Astrocyte (in vitro differentiated cells and primary cell): ENCODE data around the gene PAGR1.

ENCODE experiments used
- EZH2 ChIP-seq: IDR thresholded peaks from 2 replicates; pipeline ENCODE4 v1.6.1; 2012; ENCODE audit warnings: mild to moderate bottlenecking, low read length, inconsistent platforms; ENCODE audit not compliant: insufficient read depth
- TF ChIP-seq, protein P1 (sequence below): IDR thresholded peaks from 2 replicates; pipeline ENCODE4 v1.5.1; 2011; ENCODE audit warnings: low read depth, mild to moderate bottlenecking, inconsistent platforms, low read length, moderate library complexity; ENCODE audit not compliant: insufficient read depth

DNA sequence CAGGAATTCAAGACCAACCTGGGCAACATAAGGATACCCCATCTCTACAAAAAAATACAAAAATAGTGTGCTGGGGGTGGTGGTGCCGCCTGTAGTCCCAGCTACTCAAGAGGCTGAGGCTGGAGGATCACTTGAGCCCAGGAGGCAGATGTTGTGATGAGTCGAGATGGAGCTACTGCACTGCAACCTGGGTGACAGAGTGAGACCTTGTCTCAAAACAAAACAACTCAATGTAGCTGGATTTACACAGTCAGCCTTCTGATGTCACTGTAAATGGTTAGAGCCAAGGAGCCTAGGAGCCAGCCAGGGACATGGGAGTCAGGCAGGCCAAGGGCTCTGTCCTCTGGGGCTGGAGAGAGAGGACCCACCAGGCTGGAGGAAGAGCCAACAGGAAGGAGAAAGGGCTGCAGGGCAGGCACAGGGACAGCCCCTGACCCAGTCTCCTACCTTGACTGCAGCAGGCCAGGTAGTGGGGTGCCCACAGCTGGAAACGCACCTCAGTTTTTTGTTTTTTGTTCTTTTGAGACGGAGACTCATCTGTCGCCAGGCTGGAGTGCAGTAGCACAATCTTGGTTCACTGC, 38.7 kb downstream of the PAGR1 start:
- TF ChIP-seq, protein P1, sequence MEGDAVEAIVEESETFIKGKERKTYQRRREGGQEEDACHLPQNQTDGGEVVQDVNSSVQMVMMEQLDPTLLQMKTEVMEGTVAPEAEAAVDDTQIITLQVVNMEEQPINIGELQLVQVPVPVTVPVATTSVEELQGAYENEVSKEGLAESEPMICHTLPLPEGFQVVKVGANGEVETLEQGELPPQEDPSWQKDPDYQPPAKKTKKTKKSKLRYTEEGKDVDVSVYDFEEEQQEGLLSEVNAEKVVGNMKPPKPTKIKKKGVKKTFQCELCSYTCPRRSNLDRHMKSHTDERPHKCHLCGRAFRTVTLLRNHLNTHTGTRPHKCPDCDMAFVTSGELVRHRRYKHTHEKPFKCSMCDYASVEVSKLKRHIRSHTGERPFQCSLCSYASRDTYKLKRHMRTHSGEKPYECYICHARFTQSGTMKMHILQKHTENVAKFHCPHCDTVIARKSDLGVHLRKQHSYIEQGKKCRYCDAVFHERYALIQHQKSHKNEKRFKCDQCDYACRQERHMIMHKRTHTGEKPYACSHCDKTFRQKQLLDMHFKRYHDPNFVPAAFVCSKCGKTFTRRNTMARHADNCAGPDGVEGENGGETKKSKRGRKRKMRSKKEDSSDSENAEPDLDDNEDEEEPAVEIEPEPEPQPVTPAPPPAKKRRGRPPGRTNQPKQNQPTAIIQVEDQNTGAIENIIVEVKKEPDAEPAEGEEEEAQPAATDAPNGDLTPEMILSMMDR = no peak
- TF ChIP-seq EZH2 = no peak
